GM12873 (cell line): ENCODE measurements around the gene DHRS3.

Source experiments
- CTCF ChIP-seq: IDR thresholded peaks from 2 replicates; pipeline ENCODE4 v1.5.1; 2012; ENCODE audit warnings: low read depth, mild to moderate bottlenecking, moderate library complexity, low read length, control low read depth; ENCODE audit not compliant: insufficient read depth; ENCODE audit errors: missing control alignments

Gene DHRS3

GRCh38 chr1:12634696-12635202 lies 16.7 kb upstream of the DHRS3 start:
- TF ChIP-seq CTCF = no peak

GRCh38 chr1:12634156-12634555 lies 16.1 kb upstream of the DHRS3 start:
- no peak for TF ChIP-seq CTCF

- no peak for TF ChIP-seq CTCF
Observed at GRCh38 chr1:12631571-12631970, 13.6 kb upstream of the DHRS3 start.

- TF ChIP-seq CTCF = no peak
Observed at GRCh38 chr1:12630946-12631530, 13.0 kb upstream of the DHRS3 start.

- no peak for TF ChIP-seq CTCF
Observed at GRCh38 chr1:12629985-12630760, 12.2 kb upstream of the DHRS3 start.

- no peak for TF ChIP-seq CTCF
Observed at GRCh38 chr1:12629511-12629956, 11.5 kb upstream of the DHRS3 start.

- TF ChIP-seq CTCF = no peak
Observed at GRCh38 chr1:12627296-12627695, 9.3 kb upstream of the DHRS3 start.
